MCF 10A (cell line): ENCODE data around the gene UBQLN4. TPM values are rescaled to one million over a fixed set of nuclear protein-coding genes. Genes with fewer than 3 reads are reported as not detected.

Experiments used
- BruUV-seq: library from RNA; stranded (reverse); fragments of 400-500 nt; replicated peaks from 2 replicates; lab custom pipeline; 2021; lab: Mats Ljungman, UMichigan
- CTCF ChIA-PET: fragments of 300-600 bp; sonication (Branson Sonifier 250); formaldehyde crosslinking; extraction: SDS; loops from one replicate; lab custom pipeline; 2021; ENCODE audit warnings: antibody characterized with exemption, inconsistent platforms; lab: Yijun Ruan, JAX
- POLR2A ChIA-PET: fragments of 300-600, 350-650 bp; sonication (Branson Sonifier 250); formaldehyde crosslinking; extraction: SDS; loops from one replicate; lab custom pipeline; 2020; ENCODE audit warnings: antibody characterized with exemption, inconsistent platforms; lab: Yijun Ruan, JAX
- DNase-seq: peaks from one replicate; pipeline ENCODE4 v3.0.0-alpha.2; 2018; ENCODE audit not compliant: unreplicated experiment
- H3K27ac Mint-ChIP-seq: one replicate; pipeline ENCODE4 v1.8.0; 2022; ENCODE audit warnings: mild to moderate bottlenecking, low read depth, mixed read lengths; ENCODE audit not compliant: unreplicated experiment
- H3K27me3 Mint-ChIP-seq: one replicate; pipeline ENCODE4 v1.8.0; 2022; ENCODE audit warnings: mixed read lengths; ENCODE audit not compliant: insufficient read depth, unreplicated experiment
- H3K36me3 Mint-ChIP-seq: one replicate; pipeline ENCODE4 v1.8.0; 2022; ENCODE audit warnings: mild to moderate bottlenecking, moderate library complexity, mixed read lengths; ENCODE audit not compliant: insufficient read depth, unreplicated experiment
- H3K4me1 Mint-ChIP-seq: one replicate; pipeline ENCODE4 v1.8.0; 2022; ENCODE audit warnings: mixed read lengths; ENCODE audit not compliant: insufficient read depth, unreplicated experiment
- H3K4me3 Mint-ChIP-seq: one replicate; pipeline ENCODE4 v1.8.0; 2022; ENCODE audit warnings: mild to moderate bottlenecking, moderate library complexity, mixed read lengths; ENCODE audit not compliant: unreplicated experiment
- H3K9me3 Mint-ChIP-seq: one replicate; pipeline ENCODE4 v1.8.0; 2022; ENCODE audit warnings: mixed read lengths; ENCODE audit not compliant: unreplicated experiment
- CTCF ChIP-seq: fragments of 200-600 bp; IDR thresholded peaks from one replicate; pipeline ENCODE4 v1.8.0; 2022; ENCODE audit warnings: antibody characterized with exemption, mild to moderate bottlenecking; ENCODE audit not compliant: unreplicated experiment
- intact Hi-C: fragments of 100-400 bp; cut with micrococcal nuclease; formaldehyde crosslinking; loops from 2 replicates; pipeline ENCODE4 v1.14.1; 2022
- total RNA-seq: library from RNA; stranded (reverse); gene quantifications from 2 replicates; pipeline ENCODE4 v1.2.3, GENCODE V29; 2022

The UBQLN4 gene
- total RNA-seq, 1 experiment from 2014 or later: 49.0 TPM

GRCh38 chr1:156075775-156076204 is 22.2 kb upstream of the UBQLN4 start:
- POLR2A ChIA-PET: no interaction called here

GRCh38 chr1:156075162-156075561 is 21.6 kb upstream of the UBQLN4 start:
- Mint-ChIP-seq H3K27ac (no peak overlapping the region), H3K27me3 (no peaks in the 10 kb centered on the region), H3K4me1 (peaks cover 11% of the 10 kb centered on the region), H3K4me3 (no peak overlapping the region), H3K36me3 (peaks cover 5% of the 10 kb centered on the region), H3K9me3 (no peaks in the 10 kb centered on the region)
- intact Hi-C loops: no loop called here
- BruUV-seq: no TSS peak
- ChIA-PET CTCF (interaction anchor here (0.5 to 2.3 kb wide), 6 partner anchors 10 to 145 kb away, joined by 3 to 10 read pairs (median 3); no protein-coding TSS in a partner anchor), POLR2A (interaction anchor here (0.6 to 1.3 kb wide), 2 partner anchors 141 to 1090 kb away, joined by 5 read pairs; partner anchors contain the start of gene KHDC4)
- TF ChIP-seq CTCF: no peak
- no peak for DNase-seq

More at GRCh38 chr1:156075775-156076204, 22.2 kb upstream of the UBQLN4 start:
- Mint-ChIP-seq H3K27ac (no peak overlapping the region), H3K36me3 (peaks cover 5% of the 10 kb centered on the region), H3K27me3 (no peaks in the 10 kb centered on the region), H3K9me3 (no peaks in the 10 kb centered on the region), H3K4me1 (peaks cover 11% of the 10 kb centered on the region), H3K4me3 (no peak overlapping the region)
- BruUV-seq: no TSS peak
- CTCF ChIA-PET: interaction anchor here (0.5 to 0.7 kb wide), 3 partner anchors 14 to 144 kb away, joined by 3 to 4 read pairs (median 3); no protein-coding TSS in a partner anchor
- DNase-seq: no peak
- TF ChIP-seq CTCF: no peak
- intact Hi-C loops: no loop called here

- no TSS peak for BruUV-seq
- peaks cover 5% of the 10 kb centered on the region for H3K36me3 Mint-ChIP-seq
- intact Hi-C loops: no loop called here
- ChIA-PET POLR2A (interaction anchor here (0.6 to 1.3 kb wide), 3 partner anchors 135 to 1090 kb away, joined by 3 to 5 read pairs (median 5); partner anchors contain the start of gene KHDC4), CTCF (interaction anchor here (0.8 to 2.3 kb wide), 3 partner anchors 9 to 134 kb away, joined by 3 to 10 read pairs (median 3); no protein-coding TSS in a partner anchor)
- no peaks in the 10 kb centered on the region for H3K27me3 Mint-ChIP-seq
- no peaks in the 10 kb centered on the region for H3K9me3 Mint-ChIP-seq
- no peak for DNase-seq
- no peak overlapping the region for H3K27ac Mint-ChIP-seq
- peaks cover 11% of the 10 kb centered on the region for H3K4me1 Mint-ChIP-seq
- no peak for TF ChIP-seq CTCF
- H3K4me3 Mint-ChIP-seq: no peak overlapping the region
Observed at GRCh38 chr1:156074661-156075060, 21.1 kb upstream of the UBQLN4 start.

- CTCF ChIA-PET: interaction anchor here (0.8 to 2.3 kb wide), 3 partner anchors 8 to 84 kb away, joined by 3 to 10 read pairs (median 3); no protein-coding TSS in a partner anchor
- peaks cover 8% of the 10 kb centered on the region for H3K4me1 Mint-ChIP-seq
Observed at GRCh38 chr1:156073740-156074139, 20.1 kb upstream of the UBQLN4 start.

More at GRCh38 chr1:156073740-156074139, 20.1 kb upstream of the UBQLN4 start:
- BruUV-seq: no TSS peak
- Mint-ChIP-seq H3K27me3 (no peaks in the 10 kb centered on the region), H3K27ac (no peak overlapping the region), H3K4me3 (no peak overlapping the region), H3K36me3 (peaks cover 5% of the 10 kb centered on the region), H3K9me3 (no peaks in the 10 kb centered on the region)
- no peak for TF ChIP-seq CTCF
- DNase-seq: no peak
- POLR2A ChIA-PET: interaction anchor here (1.3 to 1.4 kb wide), 3 partner anchors 10 to 141 kb away, joined by 3 to 4 read pairs (median 3); no protein-coding TSS in a partner anchor
- intact Hi-C loops: no loop called here
